HG02938 (cell line): ENCODE measurements around the gene SLCO3A1.

Source experiments
- ATAC-seq: cut with Tn5 transposase; IDR thresholded peaks from one replicate; pipeline ENCODE4 v1.9.1; 2021; ENCODE audit warnings: mild to moderate bottlenecking, moderate library complexity; ENCODE audit not compliant: unreplicated experiment

Gene SLCO3A1

DNA sequence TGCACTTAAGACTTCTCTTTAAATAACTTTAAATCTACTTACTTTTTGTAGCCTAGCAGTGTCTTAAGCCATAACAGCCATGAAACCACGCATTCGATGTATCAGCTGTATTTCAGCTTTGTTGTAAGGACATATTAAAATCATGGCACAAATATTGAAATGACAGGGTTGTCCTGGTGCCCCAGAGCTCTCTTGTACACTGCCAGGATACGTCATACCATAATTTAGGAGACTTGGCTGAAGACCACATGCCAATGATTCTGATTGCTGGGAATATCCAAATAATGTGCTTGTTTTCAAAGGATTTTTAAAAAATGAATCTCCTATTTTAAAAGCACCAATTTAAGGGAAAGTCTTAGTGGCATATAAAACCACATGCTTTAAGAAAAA is 265.4 kb downstream of the SLCO3A1 start:
- ATAC-seq = no peak

DNA sequence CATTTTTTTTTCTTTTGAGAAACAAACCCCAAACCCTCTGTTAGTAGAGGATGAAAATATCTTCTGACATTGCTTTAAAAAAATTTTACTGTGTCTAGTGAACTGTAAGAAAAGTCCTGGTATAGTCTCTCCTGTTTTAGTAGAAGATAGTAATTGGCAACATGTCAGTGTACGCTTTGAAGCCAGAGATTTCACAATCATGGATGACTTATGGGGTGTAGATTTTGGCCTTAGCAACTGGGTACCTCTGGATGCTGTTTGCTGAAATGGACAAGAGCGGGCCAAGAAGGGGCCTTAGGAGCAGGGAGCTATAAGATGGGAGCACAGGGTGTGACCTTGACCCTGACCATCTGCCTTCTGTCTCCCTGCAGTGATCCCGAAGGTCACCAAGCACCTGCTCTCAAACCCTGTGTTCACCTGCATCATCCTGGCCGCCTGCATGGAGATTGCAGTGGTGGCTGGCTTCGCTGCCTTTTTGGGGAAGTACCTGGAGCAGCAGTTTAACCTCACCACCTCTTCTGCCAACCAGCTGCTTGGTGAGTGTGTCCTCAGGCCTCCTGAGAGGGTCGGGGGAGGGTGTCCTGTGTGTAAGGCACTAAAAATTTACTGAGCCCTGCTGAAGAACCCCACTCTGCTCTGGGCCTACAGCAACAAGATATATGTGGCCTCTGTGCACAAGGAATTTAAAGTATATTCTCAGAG is 266.7 kb downstream of the SLCO3A1 start:
- ATAC-seq = no peak

DNA sequence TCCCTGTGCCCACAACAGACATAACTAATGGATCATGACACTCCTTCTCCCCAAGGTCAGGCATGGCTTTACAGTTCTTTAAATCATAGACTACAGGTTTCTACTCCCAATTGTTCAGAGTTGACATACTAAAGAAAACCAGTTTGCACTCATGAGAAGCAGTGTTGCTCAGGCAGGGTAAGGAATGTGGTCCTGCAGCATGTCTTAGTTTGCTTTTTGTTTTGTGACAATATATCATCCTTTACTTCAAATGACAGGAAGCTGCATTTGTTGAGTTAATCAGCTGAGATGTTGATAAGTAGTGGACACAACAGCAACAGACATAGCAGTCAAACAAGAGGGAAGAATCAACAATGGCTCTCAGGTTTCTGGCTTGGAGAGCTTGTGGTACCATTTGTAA is 267.5 kb downstream of the SLCO3A1 start:
- ATAC-seq = no peak

DNA sequence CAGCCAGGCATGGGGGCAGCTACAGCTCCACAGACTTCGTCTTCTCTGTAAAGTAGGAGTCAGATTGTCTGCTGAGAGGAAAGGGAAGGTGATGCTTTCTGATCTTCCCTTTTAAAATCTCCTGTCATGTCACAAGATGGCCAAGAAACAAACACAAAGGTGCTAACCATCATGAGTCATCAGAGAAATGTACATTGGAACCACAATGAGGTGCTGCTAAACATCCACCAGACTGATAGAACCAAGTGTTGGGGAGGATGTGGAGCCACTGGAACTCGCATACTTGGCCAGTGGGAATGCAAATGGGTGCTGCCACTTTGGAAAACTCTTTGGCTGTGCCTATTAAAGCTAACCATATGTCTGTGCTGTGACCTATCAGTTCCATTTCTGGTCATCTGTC is 268.8 kb downstream of the SLCO3A1 start:
- ATAC-seq = no peak

DNA sequence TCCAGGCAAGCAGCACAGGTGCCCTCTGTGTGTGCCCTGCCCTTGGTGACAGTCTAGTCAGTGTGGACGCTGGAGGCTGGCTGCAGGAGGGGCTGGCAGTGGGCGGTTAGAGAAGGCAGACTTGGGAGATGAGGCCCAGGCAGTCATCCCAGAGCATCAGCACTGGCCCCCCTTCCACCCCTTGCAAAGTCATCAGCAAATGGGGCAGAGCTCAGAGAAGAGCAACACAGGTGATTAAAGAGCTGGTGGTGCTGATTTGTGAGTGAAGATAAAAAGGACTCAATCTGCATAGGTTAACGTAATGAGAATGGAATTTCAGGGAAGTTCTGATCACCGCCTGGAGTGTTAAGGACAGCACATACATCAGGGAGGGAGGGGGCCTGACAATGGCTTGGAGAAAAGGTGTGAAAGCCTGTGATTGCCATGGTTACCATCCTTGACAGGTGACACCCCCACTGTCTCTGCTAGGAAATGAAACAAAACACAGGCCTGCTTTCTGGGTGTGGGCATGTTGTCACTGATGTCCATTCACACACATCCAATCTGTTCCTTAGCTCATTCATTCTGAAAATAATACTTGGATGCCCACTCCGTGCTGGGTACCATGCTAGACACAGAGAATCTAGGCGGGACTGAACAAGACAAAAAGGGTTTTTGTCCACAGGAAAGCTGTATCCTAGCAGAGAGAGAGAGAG is 270.6 kb downstream of the SLCO3A1 start:
- no peak for ATAC-seq

DNA sequence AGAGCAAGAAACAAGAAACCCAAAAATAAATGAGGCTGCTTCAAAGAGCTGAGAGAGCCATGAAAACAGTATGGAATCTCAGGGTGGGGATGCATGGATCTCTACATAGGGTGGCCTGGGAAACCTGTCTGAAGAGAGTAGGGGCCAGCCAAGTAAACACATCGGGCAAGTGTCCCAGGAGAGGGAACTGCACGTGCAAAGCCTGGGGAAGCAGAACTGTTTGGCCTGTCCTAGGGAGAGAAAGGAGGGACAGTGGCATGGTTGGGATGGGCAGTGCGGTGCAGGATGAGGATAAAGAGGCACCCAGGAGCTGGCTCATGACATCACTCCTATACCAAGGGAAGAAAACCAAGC is 271.1 kb downstream of the SLCO3A1 start:
- no peak for ATAC-seq

DNA sequence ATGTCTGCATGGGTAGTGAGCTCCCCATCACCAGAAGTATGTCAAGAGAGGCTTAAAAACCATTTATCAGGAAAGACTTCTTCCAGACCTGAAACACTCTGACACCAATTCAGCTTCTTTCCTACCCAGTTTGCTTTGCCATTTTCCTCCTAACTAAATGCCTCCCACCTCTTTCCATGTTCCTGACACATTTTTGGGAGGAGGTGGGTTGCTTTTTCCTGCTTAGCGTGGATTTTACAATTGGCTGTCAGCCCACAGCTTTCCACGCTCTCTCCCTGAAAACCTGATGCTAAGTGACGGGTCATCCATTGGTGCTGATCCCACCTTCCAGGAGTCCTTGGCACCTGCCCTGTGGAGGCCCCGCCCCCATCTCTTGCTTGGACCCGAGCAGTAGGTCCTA is 275.3 kb downstream of the SLCO3A1 start:
- no peak for ATAC-seq

DNA sequence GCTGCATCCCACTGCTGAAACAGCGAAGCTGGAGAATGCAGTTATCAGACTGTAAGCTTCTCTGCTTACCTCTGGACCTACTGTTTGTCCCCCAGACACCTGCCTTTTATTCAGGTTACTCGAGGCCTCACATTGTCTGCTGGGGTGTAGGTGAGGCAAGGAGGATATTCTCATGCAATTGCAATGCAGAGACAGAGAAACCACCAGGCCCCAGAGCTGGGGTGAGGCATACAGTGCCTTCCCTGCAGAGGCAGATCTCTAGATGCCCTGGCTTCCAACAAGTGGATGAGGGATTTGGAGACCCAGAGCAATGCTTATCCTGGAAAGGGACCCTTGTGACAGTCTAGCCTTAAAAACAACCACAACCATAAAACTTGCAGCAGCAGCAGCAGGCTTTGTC is 276.7 kb downstream of the SLCO3A1 start:
- no peak for ATAC-seq

DNA sequence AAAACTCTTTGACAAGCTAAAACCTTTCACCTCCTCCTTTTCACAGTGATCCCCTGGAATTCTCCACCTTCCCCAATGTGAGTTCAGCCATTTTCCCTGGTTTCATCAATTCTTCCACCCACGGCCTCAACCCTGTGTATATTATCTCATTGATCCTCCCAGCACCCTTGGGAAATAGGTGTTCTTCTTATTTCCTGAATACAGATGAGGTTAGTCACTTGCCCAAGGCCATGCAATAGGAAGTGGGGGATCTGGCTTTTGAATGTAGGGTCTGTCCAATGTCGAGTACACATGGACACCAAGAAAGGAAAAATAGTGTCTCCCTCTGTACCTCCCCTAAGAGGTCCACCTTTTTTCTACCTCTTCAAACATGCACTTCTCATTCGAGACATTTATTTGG is 277.4 kb downstream of the SLCO3A1 start:
- no peak for ATAC-seq

DNA sequence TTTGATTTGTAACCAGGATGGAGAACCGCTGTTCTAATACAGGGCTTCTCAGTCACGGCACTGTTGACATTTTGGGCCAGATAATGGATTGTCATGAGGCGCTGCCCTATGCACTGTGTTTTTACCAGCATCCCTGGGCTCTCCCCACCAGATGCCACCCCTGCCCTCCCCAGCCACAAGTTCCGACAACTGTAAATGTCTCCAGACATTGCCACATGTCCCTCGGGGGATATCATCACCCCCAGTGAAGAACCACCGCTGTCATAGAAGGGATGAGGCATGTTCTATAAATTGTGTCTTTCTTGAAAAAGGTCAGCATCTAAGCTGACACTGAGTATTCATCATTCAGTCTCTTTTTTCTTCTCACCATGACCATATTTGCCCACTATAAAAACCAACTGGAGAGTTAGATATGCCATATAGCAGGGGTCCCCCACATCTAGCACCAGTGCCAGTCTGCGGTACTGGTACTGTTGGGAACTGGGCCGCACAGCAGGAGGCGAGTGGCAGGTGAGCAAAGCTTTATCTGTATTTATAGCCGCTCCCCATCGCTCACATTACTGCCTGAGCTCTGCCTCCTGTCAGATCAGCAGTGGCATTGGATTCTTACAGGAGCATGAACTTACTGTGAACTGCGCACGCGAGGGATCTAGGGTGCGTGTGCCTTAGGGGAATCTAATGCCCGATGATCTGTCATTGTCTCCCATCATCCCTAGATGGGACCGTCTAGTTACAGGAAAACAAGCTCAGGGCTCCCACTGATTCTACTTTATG is 279.7 kb downstream of the SLCO3A1 start:
- ATAC-seq = no peak

DNA sequence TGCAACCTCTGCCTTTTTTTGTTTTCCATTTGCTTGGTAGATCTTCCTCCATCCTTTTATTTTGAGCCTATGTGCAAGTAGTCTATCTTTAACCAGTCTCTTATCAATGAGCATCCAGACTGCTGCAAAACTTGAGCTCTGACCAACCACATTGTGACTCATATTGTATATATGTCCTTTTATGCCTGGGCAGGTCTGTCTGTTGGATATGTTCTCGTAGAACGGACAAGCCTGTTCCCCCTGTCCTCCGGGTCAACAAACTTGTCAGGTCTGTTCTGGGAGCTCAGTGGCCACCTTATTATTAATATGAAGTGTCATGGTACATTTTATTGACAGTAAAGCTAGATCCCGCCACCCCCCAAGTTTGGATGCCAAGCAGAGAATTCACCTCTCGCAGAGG is 287.3 kb downstream of the SLCO3A1 start:
- ATAC-seq = no peak

DNA sequence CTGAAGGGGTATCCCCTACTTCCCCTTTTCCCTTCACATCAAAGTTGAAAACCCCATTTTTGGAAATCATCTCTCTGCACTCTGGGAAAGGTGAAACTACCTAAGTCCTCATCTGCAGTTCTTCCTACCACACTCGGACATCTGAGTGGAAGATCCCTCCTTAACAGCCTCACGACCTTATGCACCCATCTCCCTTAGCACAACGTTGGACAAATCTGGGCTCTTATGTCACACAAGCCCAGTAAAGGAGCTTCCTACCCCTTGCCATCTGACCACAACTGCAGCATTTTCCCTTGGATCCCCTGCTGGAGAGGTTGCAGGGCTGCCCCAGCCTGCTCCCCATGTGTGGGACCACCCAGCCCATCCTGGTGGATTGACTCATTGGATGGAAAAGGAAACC is 288.1 kb downstream of the SLCO3A1 start:
- ATAC-seq = no peak

DNA sequence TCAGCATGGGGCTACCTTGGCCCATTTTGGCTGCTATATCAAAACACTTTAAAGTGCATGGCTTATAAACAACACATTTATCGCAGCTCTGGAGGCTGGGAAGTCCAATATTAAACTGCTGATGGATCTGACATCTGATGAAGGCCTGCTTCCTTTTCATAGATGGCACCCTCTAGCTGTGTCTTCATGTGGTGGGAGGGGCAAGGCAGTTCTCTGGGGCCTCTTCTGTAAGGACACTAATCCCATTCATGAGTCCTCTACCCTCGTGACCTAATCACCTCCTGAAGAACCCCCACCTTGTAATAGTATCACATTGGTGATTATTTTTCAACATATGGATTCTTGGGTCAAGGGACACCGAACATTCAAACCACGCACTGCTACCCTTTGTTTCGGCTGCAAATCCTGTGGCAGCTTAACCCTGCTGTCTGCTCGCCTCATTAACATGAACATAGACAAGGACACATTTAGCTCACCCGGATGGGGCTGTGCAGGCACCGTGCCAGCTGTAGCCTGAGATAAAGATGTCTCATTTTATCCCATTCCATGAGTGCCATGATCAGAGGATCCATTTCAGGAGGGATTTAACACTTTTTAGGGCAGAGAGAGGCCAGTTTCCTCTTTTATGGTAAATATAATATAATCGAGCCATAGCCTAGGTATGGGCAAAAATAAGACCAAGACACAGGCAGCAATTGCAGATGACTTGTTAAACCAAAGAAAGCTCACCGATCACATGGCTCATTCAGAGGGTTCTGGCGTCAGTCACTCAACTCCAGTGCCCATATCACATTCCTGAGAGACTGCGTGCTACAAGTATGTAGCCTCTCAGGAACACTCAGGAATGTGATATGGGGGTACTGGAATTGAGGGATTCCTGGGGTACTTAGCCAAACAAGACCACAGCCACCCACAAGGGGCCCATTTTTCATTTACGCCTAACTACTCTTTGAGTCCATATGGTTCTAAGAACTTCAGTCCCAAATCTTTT is 289.0 kb downstream of the SLCO3A1 start:
- no peak for ATAC-seq

DNA sequence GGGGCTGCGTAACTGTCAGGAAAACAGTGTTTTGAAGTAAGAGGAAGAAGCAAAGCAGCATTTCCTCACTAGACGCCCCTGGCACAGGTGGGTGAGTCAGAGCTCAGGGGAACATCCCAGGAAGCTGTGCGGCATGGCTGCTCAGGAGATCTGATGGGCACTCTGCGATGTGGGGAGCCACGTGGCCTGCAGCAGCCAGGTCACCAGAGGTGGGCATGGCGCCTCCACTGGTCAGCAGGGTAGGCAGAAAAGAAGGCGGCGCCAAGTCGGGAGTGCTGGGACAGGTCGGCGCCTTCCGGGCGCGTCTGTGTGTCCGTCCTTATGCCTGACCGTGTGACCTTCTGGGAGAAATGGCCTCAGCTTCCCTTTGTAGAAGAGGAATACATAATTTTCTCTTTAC is 290.3 kb downstream of the SLCO3A1 start:
- no peak for ATAC-seq

DNA sequence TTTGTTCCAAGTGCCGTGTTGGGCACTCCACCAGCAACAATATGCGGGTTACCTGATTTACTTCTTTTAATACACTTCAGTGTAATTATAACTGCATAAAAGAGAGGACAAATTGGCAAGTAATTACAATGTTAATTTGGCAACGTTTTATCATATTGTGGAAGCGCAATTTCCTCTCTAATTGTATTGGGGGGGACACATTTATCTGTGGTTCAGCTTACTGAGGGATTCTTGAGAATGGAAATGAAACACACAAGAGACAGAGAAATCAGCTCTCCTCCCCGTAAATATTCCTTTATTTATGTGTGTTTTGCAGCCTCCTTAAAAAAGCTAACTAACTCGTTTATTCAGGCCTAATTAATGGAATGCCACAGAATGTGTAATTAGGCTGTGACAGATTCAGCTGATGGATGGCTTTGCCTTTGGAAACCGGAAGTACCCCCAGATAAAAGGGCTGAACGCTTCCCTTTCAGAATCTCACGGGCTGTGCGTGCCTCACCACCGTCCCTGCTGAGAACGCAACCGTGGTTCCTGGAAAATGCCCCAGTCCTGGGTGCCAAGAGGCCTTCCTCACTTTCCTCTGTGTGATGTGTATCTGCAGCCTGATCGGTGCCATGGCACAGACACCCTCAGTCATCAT is 293.1 kb downstream of the SLCO3A1 start:
- no peak for ATAC-seq

DNA sequence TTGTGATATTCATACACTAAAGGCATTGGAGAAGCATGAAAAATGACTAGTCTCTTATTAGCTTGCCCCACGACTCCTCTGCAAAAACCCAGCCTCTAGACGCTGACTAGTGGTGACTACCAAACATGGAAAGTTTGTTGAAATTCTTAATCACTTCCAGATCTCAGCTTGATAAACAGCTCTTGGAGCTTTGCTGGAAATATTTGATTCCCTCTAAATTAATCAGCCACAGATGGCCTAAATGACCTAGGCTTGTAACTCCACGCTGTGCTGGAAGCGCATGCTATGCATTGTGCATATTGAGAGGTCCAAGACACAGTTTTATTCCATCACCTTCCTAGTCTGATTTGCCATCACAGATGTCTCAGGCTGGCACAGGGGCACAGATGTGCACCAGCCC is 295.5 kb downstream of the SLCO3A1 start:
- ATAC-seq = no peak

DNA sequence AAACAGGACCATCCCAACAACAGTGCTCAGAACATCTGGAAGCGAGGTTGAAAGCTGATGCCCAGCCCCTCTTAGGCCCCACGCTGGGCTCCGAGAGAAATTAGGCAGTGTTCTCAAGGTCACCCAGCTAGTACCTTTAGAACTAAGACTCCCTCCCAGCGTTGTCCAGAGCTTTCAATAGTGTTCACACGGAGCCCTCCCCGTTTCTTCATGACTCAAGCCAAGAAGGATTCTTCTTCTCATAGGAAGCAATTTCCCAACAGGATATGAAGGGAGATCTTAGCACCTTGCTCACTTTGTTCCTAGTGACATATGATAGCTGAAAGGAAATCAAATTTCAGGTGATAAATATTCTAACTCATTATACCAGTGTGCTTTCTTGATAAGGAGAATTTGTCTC is 296.0 kb downstream of the SLCO3A1 start:
- ATAC-seq = no peak

DNA sequence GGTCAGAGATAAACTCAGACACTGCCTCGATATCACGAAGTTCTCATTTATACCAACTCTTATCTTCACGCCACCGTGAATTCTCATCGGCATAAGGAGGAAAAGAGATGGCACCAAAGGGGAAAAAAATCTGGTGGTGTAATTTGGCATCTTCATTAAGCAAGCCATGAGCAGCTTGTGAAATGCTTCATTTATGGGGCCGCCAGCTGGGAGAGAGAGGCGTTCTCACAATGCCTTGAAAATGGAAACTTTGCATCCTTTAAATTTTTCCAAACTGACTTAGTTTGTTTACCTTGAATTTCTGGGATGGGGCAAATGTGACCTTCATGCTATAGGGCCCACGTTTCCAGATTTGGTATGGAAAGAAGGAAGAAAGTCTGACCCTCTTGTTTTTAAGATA is 297.7 kb downstream of the SLCO3A1 start:
- no peak for ATAC-seq

DNA sequence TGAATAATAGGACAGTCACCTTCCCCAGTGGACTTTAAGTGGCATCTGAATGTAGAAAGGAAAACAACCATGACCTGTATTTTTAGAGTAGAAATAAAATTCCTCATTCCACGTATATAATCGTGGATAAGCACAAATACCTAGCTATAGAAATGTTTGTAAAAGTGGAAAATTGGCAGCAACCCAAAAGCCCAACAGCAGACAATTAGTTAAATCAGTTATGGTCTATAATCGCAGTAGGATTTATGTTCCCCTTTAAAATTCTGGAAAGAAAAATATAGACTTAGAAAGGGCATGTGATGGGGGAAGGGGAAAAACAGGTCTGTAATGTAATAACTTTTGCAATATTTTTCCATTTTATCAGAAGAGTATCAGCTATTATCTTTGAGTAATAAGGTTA is 298.2 kb downstream of the SLCO3A1 start:
- ATAC-seq = no peak

DNA sequence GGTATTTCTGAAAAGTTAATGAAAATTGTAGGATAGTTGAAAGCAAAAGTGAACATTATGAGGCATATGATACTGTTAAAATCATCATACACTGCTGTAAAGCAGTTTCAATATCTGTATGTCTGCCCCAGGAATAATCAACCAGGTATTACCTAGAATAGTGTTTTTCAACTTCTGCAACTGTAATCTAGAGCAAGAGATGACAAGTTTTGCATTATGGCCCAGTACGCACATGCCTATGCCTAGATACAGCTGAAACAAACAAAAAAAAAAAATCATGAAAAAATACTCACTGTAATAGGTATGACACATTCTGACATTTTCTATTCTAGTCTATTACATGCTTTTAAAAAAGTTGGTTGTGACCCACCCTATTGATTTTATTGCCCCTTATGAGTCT is 299.5 kb downstream of the SLCO3A1 start:
- ATAC-seq = no peak

DNA sequence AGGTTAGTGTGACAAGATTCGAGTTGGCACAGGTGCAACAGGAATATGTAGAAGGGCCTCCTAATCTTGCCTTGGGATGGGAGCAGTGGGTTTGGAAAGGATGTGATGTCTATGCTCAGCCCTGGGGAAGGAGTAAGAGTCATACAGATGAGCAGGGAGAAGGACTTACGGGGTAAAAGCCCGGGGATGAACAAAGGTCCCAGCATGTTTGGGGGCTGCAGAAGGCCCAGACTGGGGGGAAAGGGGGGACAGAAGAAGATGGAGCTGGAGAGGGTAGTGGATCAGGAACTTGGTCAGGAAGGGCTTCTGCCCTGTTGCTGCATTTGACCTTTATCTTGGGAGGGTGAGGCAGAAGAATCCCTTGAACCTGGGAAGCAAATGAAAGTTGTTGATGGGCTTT is 300.1 kb downstream of the SLCO3A1 start:
- ATAC-seq = no peak
